Smooth muscle cell (in vitro differentiated cells): ENCODE data around the gene ATG7. TPM values are rescaled to one million over a fixed set of nuclear protein-coding genes. Genes with fewer than 3 reads are reported as not detected.
A peak's percentile ranks its signal among the peaks of the same experiment; 100 is the strongest.

Source experiments
- DNase-seq: peaks from one replicate; lab custom pipeline; 2025; ENCODE audit not compliant: unreplicated experiment; lab: John Stamatoyannopoulos, UW
- H2AFZ ChIP-seq: fragments of 200-600 bp; sonication (generic); 2 replicates; pipeline ENCODE4 v1.6.0; 2016; ENCODE audit warnings: antibody characterized with exemption, low read depth, mild to moderate bottlenecking
- H3F3A ChIP-seq: fragments of 200-600 bp; sonication (generic); 2 replicates; pipeline ENCODE4 v1.6.0; 2017; ENCODE audit warnings: antibody characterized with exemption, low read depth
- H3K27ac ChIP-seq: fragments of 200-600 bp; sonication (generic); 2 replicates; pipeline ENCODE4 v1.5.1; 2016; ENCODE audit warnings: low read depth, mild to moderate bottlenecking
- H3K27me3 ChIP-seq: fragments of 200-600 bp; sonication (generic); 2 replicates; pipeline ENCODE4 v1.6.1; 2016; ENCODE audit warnings: low read depth, mild to moderate bottlenecking
- H3K36me3 ChIP-seq: fragments of 200-600 bp; sonication (generic); 2 replicates; pipeline ENCODE4 v1.5.1; 2016; ENCODE audit warnings: low read depth
- H3K4me1 ChIP-seq: fragments of 200-600 bp; sonication (generic); 2 replicates; pipeline ENCODE4 v1.5.1; 2016; ENCODE audit warnings: low read depth
- H3K4me2 ChIP-seq: fragments of 200-600 bp; sonication (generic); 2 replicates; pipeline ENCODE4 v1.6.0; 2016; ENCODE audit warnings: mild to moderate bottlenecking
- H3K4me3 ChIP-seq: fragments of 200-600 bp; sonication (generic); 2 replicates; pipeline ENCODE4 v1.5.1; 2016; ENCODE audit warnings: mild to moderate bottlenecking
- H3K79me2 ChIP-seq: fragments of 200-600 bp; sonication (generic); 2 replicates; pipeline ENCODE4 v1.6.0; 2016; ENCODE audit warnings: low read depth, mild to moderate bottlenecking
- H3K9ac ChIP-seq: fragments of 200-600 bp; sonication (generic); 2 replicates; pipeline ENCODE4 v1.6.0; 2016; ENCODE audit warnings: low read depth
- H3K9me3 ChIP-seq: fragments of 200-600 bp; sonication (generic); replicated peaks from 2 replicates; pipeline ENCODE4 v1.5.1; 2016; ENCODE audit warnings: low read depth
- H4K20me1 ChIP-seq: fragments of 200-600 bp; sonication (generic); 2 replicates; pipeline ENCODE4 v1.6.0; 2016; ENCODE audit warnings: low read depth
- WGBS: methylation state at CpG from one replicate; pipeline ENCODE4 v1.1.7; 2016; ENCODE audit warnings: low lambda C conversion rate; 5-methylcytosine and 5-hydroxymethylcytosine counted together
- polyA plus RNA-seq: library from polyadenylated mRNA; unstranded; fragments of >200 nt; fragmentation: Nextera tagmentation; extraction: Ambion mirVana; gene quantifications from 2 replicates; pipeline ENCODE4 v1.2.1, GENCODE V29; 2016
- total RNA-seq: library from RNA; depleted of rRNA; stranded (reverse); fragments of >200 nt; gene quantifications from 2 replicates; pipeline ENCODE4 v1.2.3, GENCODE V29; 2014
- TF ChIP-seq, protein P1 (sequence below): fragments of 200-600 bp; sonication (generic); IDR thresholded peaks from 2 replicates; pipeline ENCODE4 v1.5.1; 2017; ENCODE audit warnings: borderline replicate concordance, mild to moderate bottlenecking, antibody characterized with exemption; ENCODE audit not compliant: insufficient read depth, poor library complexity, severe bottlenecking

ATG7 gene
- total and polyA plus RNA-seq, 2 experiments from 2014 or later = 19.4 to 40.3 TPM

DNA sequence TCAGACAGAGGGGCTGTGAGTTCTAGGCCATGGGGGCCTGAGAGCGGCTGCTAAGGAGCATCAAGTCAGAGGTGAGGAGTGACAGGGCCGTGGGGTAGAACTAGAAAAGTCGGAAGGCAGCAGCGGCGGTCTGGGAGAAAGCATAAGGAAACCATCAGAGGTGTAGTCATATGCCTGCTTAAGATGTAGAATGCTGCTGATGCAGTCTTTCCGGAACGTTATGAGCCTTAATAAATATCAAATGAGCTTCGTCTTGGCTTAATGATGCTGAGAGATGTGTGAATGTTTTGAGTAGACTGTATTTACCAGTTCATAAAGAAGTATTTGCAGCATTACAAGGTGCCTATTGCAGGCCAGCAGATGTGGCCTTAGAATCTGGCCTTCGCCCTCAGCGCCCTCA lies 15.2 kb downstream of the ATG7 start:
- DNase-seq = no peak
- 30% methylated on average over 9 of the region's 10 CpGs for WGBS

GRCh38 chr3:11288021-11288491 lies 15.9 kb downstream of the ATG7 start:
- H3K4me1 ChIP-seq = peaks cover 11% of the 10 kb centered on the region
- no peaks in the 10 kb centered on the region for H4K20me1 ChIP-seq
- no peaks in the 10 kb centered on the region for H3K9me3 ChIP-seq
- 46% methylated on average over 2 of the region's 2 CpGs for WGBS
- no peaks in the 10 kb centered on the region for H3K36me3 ChIP-seq
- H2AFZ ChIP-seq = no peak overlapping the region
- no peak for DNase-seq
- H3K4me3 ChIP-seq = peak overlapping the region; percentile 8
- peak overlapping the region; percentile 80 for H3K4me2 ChIP-seq
- H3K27ac ChIP-seq = peak overlapping the region; percentile 93
- TF ChIP-seq, protein P1, sequence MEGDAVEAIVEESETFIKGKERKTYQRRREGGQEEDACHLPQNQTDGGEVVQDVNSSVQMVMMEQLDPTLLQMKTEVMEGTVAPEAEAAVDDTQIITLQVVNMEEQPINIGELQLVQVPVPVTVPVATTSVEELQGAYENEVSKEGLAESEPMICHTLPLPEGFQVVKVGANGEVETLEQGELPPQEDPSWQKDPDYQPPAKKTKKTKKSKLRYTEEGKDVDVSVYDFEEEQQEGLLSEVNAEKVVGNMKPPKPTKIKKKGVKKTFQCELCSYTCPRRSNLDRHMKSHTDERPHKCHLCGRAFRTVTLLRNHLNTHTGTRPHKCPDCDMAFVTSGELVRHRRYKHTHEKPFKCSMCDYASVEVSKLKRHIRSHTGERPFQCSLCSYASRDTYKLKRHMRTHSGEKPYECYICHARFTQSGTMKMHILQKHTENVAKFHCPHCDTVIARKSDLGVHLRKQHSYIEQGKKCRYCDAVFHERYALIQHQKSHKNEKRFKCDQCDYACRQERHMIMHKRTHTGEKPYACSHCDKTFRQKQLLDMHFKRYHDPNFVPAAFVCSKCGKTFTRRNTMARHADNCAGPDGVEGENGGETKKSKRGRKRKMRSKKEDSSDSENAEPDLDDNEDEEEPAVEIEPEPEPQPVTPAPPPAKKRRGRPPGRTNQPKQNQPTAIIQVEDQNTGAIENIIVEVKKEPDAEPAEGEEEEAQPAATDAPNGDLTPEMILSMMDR = no peak
- H3K9ac ChIP-seq = peak overlapping the region; percentile 79
- H3K27me3 ChIP-seq = no peaks in the 10 kb centered on the region
- H3F3A ChIP-seq = peaks cover 24% of the 10 kb centered on the region
- peaks cover 32% of the 10 kb centered on the region for H3K79me2 ChIP-seq

More for the DNA sequence above, 15.2 kb downstream of the ATG7 start:
- H3K79me2 ChIP-seq = peaks cover 32% of the 10 kb centered on the region
- no peaks in the 10 kb centered on the region for H4K20me1 ChIP-seq
- H2AFZ ChIP-seq = no peak overlapping the region
- no peak overlapping the region for H3K4me3 ChIP-seq
- peaks cover 11% of the 10 kb centered on the region for H3K4me1 ChIP-seq
- TF ChIP-seq, protein P1 = no peak
- H3K36me3 ChIP-seq = no peaks in the 10 kb centered on the region
- H3K27me3 ChIP-seq = no peaks in the 10 kb centered on the region
- no peaks in the 10 kb centered on the region for H3K9me3 ChIP-seq
- peak overlapping the region; percentile 80 for H3K4me2 ChIP-seq
- peaks cover 24% of the 10 kb centered on the region for H3F3A ChIP-seq
- peak overlapping the region; percentile 79 for H3K9ac ChIP-seq
- peak overlapping the region; percentile 93 for H3K27ac ChIP-seq

DNA sequence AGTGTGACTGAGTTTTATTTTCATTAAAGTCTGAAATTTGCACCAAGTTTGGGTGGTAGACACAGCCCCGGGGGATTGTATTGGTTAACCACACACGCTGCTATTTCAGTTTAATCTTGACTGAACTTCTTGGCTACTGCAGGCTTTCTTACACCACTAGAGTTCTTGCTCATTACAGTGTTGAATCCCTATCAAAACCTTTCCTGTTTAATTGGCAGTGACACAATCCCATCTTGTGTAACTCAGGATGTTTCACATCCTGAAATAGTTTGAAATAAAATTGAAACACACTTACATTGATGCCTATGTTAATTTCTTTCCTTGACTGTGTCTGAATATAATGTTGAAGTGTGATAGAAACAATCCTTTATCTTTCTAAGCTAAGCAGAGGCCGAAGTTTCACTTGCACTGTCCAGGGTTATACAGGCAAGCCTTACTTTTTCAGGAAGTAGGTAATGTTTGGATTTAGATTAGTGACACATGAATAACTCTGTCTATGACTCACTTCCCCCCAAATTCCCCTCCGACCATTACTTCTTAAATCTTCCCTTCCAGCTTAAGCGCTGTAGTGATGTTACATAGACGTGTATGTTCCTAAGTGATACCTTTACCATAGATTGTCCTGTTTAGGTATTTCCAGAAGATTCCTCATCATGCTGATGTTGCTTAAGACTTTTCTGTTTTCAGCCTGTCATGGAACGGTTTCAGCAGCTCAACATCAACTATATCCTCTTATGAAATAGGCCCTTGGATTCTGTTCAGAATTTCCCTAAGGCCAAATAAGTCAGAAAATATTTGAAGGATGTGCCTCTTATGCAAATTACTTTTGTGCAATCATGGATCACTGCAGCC lies 16.8 kb downstream of the ATG7 start:
- Histone ChIP-seq H4K20me1 (no peaks in the 10 kb centered on the region), H3K79me2 (peaks cover 33% of the 10 kb centered on the region), H3K9me3 (no peaks in the 10 kb centered on the region), H2AFZ (no peak overlapping the region), H3K4me3 (peak overlapping the region; percentile 8), H3K4me2 (peak overlapping the region; percentile 80), H3K36me3 (no peaks in the 10 kb centered on the region), H3K4me1 (peaks cover 11% of the 10 kb centered on the region), H3F3A (peaks cover 24% of the 10 kb centered on the region), H3K27me3 (no peaks in the 10 kb centered on the region), H3K9ac (peak overlapping the region; percentile 79), H3K27ac (peak overlapping the region; percentile 93)
- TF ChIP-seq, protein P1 = no peak
- 7% methylated on average over 7 of the region's 7 CpGs for WGBS
- DNase-seq = no peak
